ENCODE measurements around the gene SLAIN2. TPM values are rescaled to one million over a fixed set of nuclear protein-coding genes. Genes with fewer than 3 reads are reported as not detected.
A peak's percentile ranks its signal among the peaks of the same experiment; 100 is the strongest.
"Not testable (repeated sequence)": the region's sequence is repeated elsewhere in the genome, so short reads cannot be mapped to it uniquely, and the experiment has no call there.

The SLAIN2 gene
- total RNA-seq (2013), result 22.7 TPM
- 10 to 100 TPM; 13.9 to 24.1 (median 17.6) TPM for polyA plus RNA-seq
- 15.2 and 23.8 TPM in 2 replicates for polyA minus RNA-seq
- 41.0 to 76.1 (median 62.6) reads per million in 11 experiments for total RNA-seq

DNA sequence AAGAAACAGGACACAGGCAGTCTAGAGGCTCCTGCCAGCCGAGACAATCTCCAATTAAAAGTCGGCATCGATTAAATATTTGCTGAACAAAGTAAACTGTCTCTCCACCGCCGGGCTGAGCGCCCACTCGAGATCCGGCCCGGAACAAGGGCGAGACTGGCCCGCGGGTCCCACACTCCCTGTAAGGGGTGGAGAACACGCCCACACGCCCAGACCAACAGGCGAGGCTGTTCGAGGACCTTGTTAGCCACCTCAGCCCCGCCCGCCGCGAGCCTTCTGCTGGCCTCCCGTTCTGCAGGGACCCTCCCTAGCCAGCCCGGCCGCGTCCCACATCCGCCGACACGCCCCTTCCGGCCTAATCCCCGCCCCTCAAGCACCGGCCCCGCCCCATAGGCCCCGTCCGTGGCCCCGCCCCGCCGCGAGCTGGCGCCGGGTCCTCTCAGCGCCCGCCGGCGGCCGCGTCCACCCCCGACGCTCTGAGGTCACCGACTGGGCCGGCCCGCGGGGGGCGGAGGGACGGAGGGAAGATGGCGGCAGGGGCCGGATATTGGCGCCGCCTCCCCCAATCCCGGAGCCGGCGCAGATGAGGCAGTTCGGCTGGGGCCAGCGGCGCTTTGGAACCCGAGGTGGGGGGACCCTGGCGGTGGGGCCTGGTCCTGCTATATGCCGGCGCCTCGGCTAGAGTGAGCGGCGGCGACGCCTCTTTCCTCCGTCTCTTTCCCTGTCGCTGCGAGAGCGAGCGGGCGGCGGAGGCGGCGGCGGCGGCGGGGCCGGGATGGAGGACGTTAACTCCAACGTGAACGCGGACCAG is at the start of gene SLAIN2:
SLAIN2 (plus strand) TSS at position 565 of the 811 bp plus-strand sequence; CDS start at position 776, 211 bp downstream.
- Mint-ChIP-seq H3K4me1 (peaks cover 46% of the 10 kb centered on the region), H3K9me3 (no peaks in the 10 kb centered on the region), H3K27me3 (ENCODE audit: low read depth in 3 of 3) (peaks cover 0 to 2% (median 1%) of the 10 kb centered on the region in 3 donors), H3K36me3 (peaks cover under 1 to 2% of the 10 kb centered on the region in 2 donors), H3K4me3 (peak within 1 kb of the TSS; percentile 96 to 97), H3K27ac (peak within 1 kb of the TSS; percentile 94 to 99 (median 98))
- peak; percentile 95 for DNase-seq
- H3K9ac ChIP-seq (ENCODE audit: insufficient read depth, low read length, poor library complexity, severe bottlenecking), result peak within 1 kb of the TSS; percentile 88
- H3K4me3 ChIP-seq (replicated peaks in 1 of 3; ENCODE audit: low read depth in 2 of 3, low read length in 3 of 3), result peak within 1 kb of the TSS; percentile 83 to 87 (median 87)
- H3K79me2 ChIP-seq (ENCODE audit: insufficient read depth, low read length), result peaks cover 46% of the 10 kb centered on the region
- peak within 1 kb of the TSS; percentile 97 for H3K4me2 ChIP-seq (replicated peaks; ENCODE audit: extremely low read depth, low read length, poor library complexity, severe bottlenecking)
- H3K9me3 ChIP-seq (replicated peaks in 1 of 2; ENCODE audit: control insufficient read depth in 1 of 2, insufficient read depth in 1 of 2, low read length in 2 of 2), result no peaks in the 10 kb centered on the region
- H3K4me1 ChIP-seq (ENCODE audit: control insufficient read depth in 1 of 2, insufficient read depth in 2 of 2, low read length in 2 of 2), result peaks cover 26 to 34% of the 10 kb centered on the region in 2 donors
- H3K27ac ChIP-seq (ENCODE audit: low read depth in 1 of 2, low read length in 2 of 2), result peak within 1 kb of the TSS; percentile 89
- TF ChIP-seq, protein P1, sequence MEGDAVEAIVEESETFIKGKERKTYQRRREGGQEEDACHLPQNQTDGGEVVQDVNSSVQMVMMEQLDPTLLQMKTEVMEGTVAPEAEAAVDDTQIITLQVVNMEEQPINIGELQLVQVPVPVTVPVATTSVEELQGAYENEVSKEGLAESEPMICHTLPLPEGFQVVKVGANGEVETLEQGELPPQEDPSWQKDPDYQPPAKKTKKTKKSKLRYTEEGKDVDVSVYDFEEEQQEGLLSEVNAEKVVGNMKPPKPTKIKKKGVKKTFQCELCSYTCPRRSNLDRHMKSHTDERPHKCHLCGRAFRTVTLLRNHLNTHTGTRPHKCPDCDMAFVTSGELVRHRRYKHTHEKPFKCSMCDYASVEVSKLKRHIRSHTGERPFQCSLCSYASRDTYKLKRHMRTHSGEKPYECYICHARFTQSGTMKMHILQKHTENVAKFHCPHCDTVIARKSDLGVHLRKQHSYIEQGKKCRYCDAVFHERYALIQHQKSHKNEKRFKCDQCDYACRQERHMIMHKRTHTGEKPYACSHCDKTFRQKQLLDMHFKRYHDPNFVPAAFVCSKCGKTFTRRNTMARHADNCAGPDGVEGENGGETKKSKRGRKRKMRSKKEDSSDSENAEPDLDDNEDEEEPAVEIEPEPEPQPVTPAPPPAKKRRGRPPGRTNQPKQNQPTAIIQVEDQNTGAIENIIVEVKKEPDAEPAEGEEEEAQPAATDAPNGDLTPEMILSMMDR (IDR thresholded peaks at IDR 0.05), result peak; percentile 39
- intact Hi-C loops (cut with micrococcal nuclease), result loop anchor here (5.0 kb wide), 1 partner anchor 74 kb away; the partner anchor contains the start of gene TEC (in 2 of the 2)
- under 1% methylated on average over 77 of the region's 89 CpGs for WGBS (ENCODE audit: insufficient coverage)
- no peaks in the 10 kb centered on the region for H3K36me3 ChIP-seq (replicated peaks in 1 of 2; ENCODE audit: control insufficient read depth in 1 of 2, insufficient read depth in 2 of 2, low read length in 2 of 2)
- peaks cover 40% of the 10 kb centered on the region for H4K20me1 ChIP-seq (ENCODE audit: insufficient read depth, low read length)
- H2AFZ ChIP-seq (ENCODE audit: insufficient read depth, low read depth, low read length, poor library complexity, severe bottlenecking), result peak within 1 kb of the TSS; percentile 86
- no peaks in the 10 kb centered on the region for H3K27me3 ChIP-seq (ENCODE audit: control insufficient read depth in 2 of 2, insufficient read depth in 2 of 2, low read length in 2 of 2)

DNA sequence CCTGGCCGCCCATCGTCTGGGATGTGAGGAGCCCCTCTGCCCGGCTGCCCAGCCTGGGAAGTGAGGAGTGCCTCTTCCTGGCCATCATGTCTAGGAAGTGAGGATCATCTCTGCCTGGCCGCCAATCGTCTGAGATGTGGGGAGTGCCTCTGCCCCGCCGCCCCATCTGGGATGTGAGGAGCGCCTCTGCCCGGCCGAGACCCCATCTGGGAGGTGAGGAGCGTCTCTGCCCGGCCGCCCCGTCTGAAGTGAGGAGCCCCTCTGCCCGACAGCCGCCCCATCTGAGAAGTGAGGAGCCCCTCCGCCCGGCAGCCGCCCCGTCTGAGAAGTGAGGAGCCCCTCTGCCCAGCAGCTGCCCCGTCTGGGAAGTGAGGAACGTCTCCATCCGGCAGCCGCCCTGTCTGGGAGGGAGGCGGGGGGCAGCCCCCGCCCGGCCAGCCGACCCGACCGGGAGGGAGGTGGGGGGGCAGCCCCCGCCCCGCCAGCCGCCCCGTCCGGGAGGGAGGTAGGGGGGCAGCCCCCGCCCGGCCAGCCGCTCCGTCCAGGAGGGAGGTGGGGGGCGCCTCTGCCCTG is 49.0 kb upstream of the SLAIN2 start:
- H3K27me3 ChIP-seq (ENCODE audit: control insufficient read depth in 2 of 2, insufficient read depth in 2 of 2, low read length in 2 of 2); H3K27ac ChIP-seq (ENCODE audit: low read depth in 1 of 2, low read length in 2 of 2); intact Hi-C loops (cut with micrococcal nuclease); H3K9me3 ChIP-seq (replicated peaks in 1 of 2; ENCODE audit: control insufficient read depth in 1 of 2, insufficient read depth in 1 of 2, low read length in 2 of 2); H3K4me1 Mint-ChIP-seq; H4K20me1 ChIP-seq (ENCODE audit: insufficient read depth, low read length); H3K4me2 ChIP-seq (replicated peaks; ENCODE audit: extremely low read depth, low read length, poor library complexity, severe bottlenecking); H2AFZ ChIP-seq (ENCODE audit: insufficient read depth, low read depth, low read length, poor library complexity, severe bottlenecking); H3K4me3 ChIP-seq (replicated peaks in 1 of 3; ENCODE audit: low read depth in 2 of 3, low read length in 3 of 3); H3K27me3 Mint-ChIP-seq (ENCODE audit: low read depth in 3 of 3); H3K9me3 Mint-ChIP-seq; H3K36me3 Mint-ChIP-seq; H3K4me1 ChIP-seq (ENCODE audit: control insufficient read depth in 1 of 2, insufficient read depth in 2 of 2, low read length in 2 of 2); H3K27ac Mint-ChIP-seq; H3K36me3 ChIP-seq (replicated peaks in 1 of 2; ENCODE audit: control insufficient read depth in 1 of 2, insufficient read depth in 2 of 2, low read length in 2 of 2); H3K9ac ChIP-seq (ENCODE audit: insufficient read depth, low read length, poor library complexity, severe bottlenecking); DNase-seq; H3K4me3 Mint-ChIP-seq; H3K79me2 ChIP-seq (ENCODE audit: insufficient read depth, low read length): not testable (repeated sequence)
- over 99% methylated on average over 20 of the region's 40 CpGs for WGBS (ENCODE audit: insufficient coverage)
